Activated CD4-positive, alpha-beta memory T cell treated with anti-CD3 and anti-CD28 coated beads, Interleukin-2, amount 10 ng/mL, durations not matched to agents 7 days and 5 days (primary cell): ENCODE results near the gene FATE1. TPM values are rescaled to one million over a fixed set of nuclear protein-coding genes. Genes with fewer than 3 reads are reported as not detected.

Experiments used
- CTCF ChIA-PET: fragments of 350-600 bp; sonication (Branson Sonifier 250); formaldehyde crosslinking; loops from one replicate; lab custom pipeline; 2021; ENCODE audit warnings: antibody characterized with exemption, inconsistent platforms; lab: Charles Lee
- POLR2A ChIA-PET: fragments of 350-600 bp; sonication (Branson Sonifier 250); formaldehyde crosslinking; loops from one replicate; lab custom pipeline; 2021; ENCODE audit warnings: antibody characterized with exemption; lab: Charles Lee
- DNase-seq: peaks from one replicate; pipeline ENCODE4 v3.0.0-alpha.2; 2020
- H3K27ac Mint-ChIP-seq: one replicate; pipeline ENCODE4 v1.8.0; 2021; ENCODE audit warnings: mild to moderate bottlenecking, mixed read lengths
- H3K27me3 Mint-ChIP-seq: one replicate; pipeline ENCODE4 v1.8.0; 2021; ENCODE audit warnings: mixed read lengths
- H3K36me3 Mint-ChIP-seq: one replicate; pipeline ENCODE4 v1.8.0; 2021; ENCODE audit warnings: low read depth, mixed read lengths
- H3K4me1 Mint-ChIP-seq: one replicate; pipeline ENCODE4 v1.8.0; 2021; ENCODE audit warnings: mixed read lengths
- H3K4me3 Mint-ChIP-seq: one replicate; pipeline ENCODE4 v1.8.0; 2021; ENCODE audit warnings: mild to moderate bottlenecking, mixed read lengths
- H3K9me3 Mint-ChIP-seq: one replicate; pipeline ENCODE4 v1.8.0; 2021; ENCODE audit warnings: mixed read lengths
- total RNA-seq, 2 experiments: library from RNA; stranded (reverse); gene quantifications; one replicate each; pipeline ENCODE4 v1.2.3, GENCODE V29; 2021

The FATE1 gene
- total RNA-seq, 2 experiments from 2014 or later = not detected

DNA sequence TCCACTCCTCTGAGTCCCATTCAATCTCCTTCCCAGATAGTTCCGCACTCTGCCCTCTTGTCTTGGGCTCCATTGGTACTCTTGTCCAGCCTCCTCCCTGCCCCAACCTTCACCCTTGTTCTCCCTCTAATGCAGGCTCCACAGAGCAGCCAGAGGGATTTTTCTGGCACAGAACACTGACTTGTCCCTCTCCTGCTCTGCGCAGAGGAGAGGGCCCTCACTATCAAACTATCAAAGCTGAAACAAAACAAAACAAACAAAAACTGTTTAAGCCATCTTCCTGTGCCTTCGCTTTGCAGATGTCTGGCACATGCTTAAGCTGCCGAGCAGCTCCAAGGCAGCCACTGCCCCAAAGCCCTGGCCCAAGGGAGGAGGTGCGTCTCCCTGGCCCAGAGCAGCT lies 21.7 kb downstream of the FATE1 start:
- Mint-ChIP-seq H3K4me3 (no peak overlapping the region), H3K36me3 (no peaks in the 10 kb centered on the region), H3K27ac (no peak overlapping the region), H3K27me3 (no peaks in the 10 kb centered on the region), H3K9me3 (no peaks in the 10 kb centered on the region), H3K4me1 (no peaks in the 10 kb centered on the region)
- ChIA-PET CTCF (no interaction called here), POLR2A (no interaction called here)
- no peak for DNase-seq

DNA sequence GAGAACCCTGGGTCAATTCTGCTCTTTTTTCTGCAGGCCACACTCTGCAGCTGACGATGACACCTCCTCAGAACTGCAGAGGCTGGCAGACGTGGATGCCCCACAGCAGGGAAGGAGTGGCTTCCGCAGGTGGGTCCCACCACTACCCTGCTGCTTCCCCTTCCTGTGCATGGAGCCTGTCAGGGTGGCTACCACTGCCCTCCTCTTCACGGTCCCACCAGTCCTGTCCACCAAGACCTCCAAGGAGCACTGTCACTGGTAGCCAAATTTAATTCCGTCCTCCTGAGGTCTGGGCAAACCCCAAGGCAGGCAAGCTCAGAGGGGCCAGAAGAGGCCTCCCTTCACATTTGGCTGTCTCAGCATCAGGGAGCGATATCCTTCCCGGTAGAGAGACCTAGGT lies 22.9 kb downstream of the FATE1 start:
- Mint-ChIP-seq H3K27me3 (no peaks in the 10 kb centered on the region), H3K4me1 (no peaks in the 10 kb centered on the region), H3K9me3 (no peaks in the 10 kb centered on the region)

DNA sequence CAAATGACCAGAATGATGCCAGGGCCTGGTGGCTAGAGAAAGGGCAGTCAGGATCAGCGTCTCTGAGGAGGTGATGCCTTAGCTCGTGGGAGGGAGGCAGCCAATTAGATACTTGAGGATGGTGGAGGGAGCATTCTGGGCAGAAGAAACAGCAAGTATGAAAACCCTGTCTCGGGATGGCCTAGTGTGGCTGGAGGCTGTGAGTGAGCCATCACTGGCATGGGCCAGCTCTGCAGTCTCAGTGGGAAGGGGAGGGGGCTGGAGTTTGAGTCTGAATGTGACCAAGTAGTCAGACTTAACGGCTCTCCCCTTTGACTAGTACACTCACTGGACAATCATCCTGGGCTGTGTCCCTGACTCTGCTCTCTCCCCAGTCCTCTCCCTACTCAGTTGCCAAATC lies 25.8 kb downstream of the FATE1 start:
- DNase-seq = no peak
- Mint-ChIP-seq H3K4me1 (no peaks in the 10 kb centered on the region), H3K27ac (no peak overlapping the region), H3K27me3 (no peaks in the 10 kb centered on the region), H3K36me3 (no peaks in the 10 kb centered on the region), H3K4me3 (no peak overlapping the region), H3K9me3 (no peaks in the 10 kb centered on the region)
- ChIA-PET CTCF (no interaction called here), POLR2A (no interaction called here)

More for the DNA sequence above, 22.9 kb downstream of the FATE1 start:
- Mint-ChIP-seq H3K36me3 (no peaks in the 10 kb centered on the region), H3K4me3 (no peak overlapping the region), H3K27ac (no peak overlapping the region)
- ChIA-PET POLR2A (no interaction called here), CTCF (no interaction called here)
- no peak for DNase-seq

DNA sequence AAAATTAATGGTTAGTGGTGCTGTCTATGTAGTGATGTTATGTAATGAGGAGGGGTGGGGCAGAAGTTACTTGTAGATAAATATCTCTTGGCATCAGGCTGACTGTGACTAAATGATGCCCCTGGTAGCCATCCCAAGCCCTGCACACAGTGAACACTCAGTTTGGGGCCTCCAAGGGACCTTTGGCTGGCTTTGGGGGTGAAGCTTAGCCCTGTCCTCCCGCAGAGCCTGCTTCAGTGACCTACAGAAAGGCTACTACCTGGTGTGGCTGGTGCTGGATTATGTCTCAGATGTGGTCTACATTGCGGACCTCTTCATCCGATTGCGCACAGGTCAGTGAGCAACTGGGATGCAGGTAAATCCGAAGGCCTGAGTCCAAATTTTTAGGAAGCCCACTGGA lies 26.5 kb downstream of the FATE1 start:
- H3K9me3 Mint-ChIP-seq = no peaks in the 10 kb centered on the region
- no peaks in the 10 kb centered on the region for H3K27me3 Mint-ChIP-seq
- H3K36me3 Mint-ChIP-seq = no peaks in the 10 kb centered on the region
- ChIA-PET CTCF (no interaction called here), POLR2A (no interaction called here)
- no peak for DNase-seq
- no peaks in the 10 kb centered on the region for H3K4me1 Mint-ChIP-seq
- no peak overlapping the region for H3K27ac Mint-ChIP-seq
- H3K4me3 Mint-ChIP-seq = no peak overlapping the region

DNA sequence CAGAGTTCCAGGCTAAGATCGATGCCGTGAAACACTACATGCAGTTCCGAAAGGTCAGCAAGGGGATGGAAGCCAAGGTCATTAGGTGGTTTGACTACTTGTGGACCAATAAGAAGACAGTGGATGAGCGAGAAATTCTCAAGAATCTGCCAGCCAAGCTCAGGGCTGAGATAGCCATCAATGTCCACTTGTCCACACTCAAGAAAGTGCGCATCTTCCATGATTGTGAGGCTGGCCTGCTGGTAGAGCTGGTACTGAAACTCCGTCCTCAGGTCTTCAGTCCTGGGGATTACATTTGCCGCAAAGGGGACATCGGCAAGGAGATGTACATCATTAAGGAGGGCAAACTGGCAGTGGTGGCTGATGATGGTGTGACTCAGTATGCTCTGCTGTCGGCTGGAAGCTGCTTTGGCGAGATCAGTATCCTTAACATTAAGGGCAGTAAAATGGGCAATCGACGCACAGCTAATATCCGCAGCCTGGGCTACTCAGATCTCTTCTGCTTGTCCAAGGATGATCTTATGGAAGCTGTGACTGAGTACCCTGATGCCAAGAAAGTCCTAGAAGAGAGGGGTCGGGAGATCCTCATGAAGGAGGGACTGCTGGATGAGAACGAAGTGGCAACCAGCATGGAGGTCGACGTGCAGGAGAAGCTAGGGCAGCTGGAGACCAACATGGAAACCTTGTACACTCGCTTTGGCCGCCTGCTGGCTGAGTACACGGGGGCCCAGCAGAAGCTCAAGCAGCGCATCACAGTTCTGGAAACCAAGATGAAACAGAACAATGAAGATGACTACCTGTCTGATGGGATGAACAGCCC lies 28.0 kb downstream of the FATE1 start:
- POLR2A ChIA-PET = no interaction called here
- no peaks in the 10 kb centered on the region for H3K9me3 Mint-ChIP-seq
- H3K4me3 Mint-ChIP-seq = no peak overlapping the region
- no peaks in the 10 kb centered on the region for H3K36me3 Mint-ChIP-seq
- H3K27ac Mint-ChIP-seq = no peak overlapping the region
- CTCF ChIA-PET = no interaction called here
- H3K27me3 Mint-ChIP-seq = no peaks in the 10 kb centered on the region
- DNase-seq = no peak
- H3K4me1 Mint-ChIP-seq = no peaks in the 10 kb centered on the region

DNA sequence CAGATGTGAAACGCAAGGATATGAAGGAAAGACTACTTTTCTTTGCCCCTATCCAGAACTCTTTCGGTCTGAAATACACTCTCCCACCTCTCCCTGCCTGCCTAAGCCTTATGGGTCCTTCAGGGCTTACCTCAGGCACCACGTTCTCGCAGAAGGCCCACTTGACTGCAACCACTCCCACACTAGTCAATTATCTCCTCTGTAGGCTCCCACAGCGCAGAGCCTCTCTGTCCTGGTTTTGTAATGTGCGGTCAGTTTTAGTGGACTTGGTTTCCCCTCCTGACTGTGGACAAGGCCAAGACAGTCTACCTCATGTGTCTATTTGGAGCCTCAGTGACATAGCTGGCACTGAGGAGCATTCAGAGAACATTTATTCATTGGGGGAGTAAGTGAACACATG lies 29.8 kb downstream of the FATE1 start:
- ChIA-PET CTCF (no interaction called here), POLR2A (no interaction called here)

DNA sequence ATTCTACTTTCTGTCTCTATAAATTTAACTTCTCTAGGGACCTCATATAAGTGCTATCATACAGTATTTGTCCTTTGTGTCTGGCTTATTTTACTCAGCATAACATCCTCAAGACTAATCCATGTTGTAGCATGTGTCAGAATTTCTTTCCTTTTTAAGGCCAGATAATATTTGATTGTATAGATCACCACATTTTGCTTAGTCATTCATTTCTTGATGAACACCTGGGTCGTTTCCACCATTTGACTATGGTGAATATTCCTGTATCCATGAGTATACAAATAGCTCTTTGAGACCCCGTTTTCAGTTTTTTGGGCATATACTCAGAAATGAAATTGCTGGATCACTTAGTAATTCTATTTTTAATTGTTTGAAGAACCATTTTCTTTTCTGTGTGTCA lies 30.7 kb downstream of the FATE1 start:
- H3K27me3 Mint-ChIP-seq = no peaks in the 10 kb centered on the region

More for the DNA sequence above, 29.8 kb downstream of the FATE1 start:
- Mint-ChIP-seq H3K36me3 (no peaks in the 10 kb centered on the region), H3K4me3 (no peak overlapping the region), H3K27me3 (no peaks in the 10 kb centered on the region), H3K4me1 (no peaks in the 10 kb centered on the region), H3K27ac (no peak overlapping the region), H3K9me3 (no peaks in the 10 kb centered on the region)
- no peak for DNase-seq

DNA sequence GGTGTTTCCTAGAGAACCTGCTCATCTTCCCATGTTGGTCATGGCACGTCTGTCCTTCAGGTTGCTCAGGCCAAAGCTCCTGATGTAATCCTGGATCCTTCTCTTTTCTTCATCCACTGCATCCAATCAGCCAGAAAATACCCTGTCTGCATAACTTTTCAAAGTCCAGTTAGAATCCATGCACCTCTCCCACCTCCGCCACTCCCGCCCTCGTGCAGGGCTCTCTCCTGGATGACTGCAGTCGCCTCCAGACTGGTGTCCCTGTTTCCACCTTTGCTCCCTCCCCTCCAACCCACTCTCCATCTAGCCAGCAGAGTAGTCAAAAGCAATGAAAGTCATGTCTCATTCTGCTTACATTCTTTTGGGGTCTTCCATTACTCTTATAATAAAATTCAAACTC lies 34.7 kb downstream of the FATE1 start:
- H3K27ac Mint-ChIP-seq = no peak overlapping the region
- ChIA-PET CTCF (interaction anchor here (0.7 kb wide), 1 partner anchor 695 kb away, joined by 3 read pairs; no protein-coding TSS in a partner anchor), POLR2A (no interaction called here)
- no peak for DNase-seq
- H3K36me3 Mint-ChIP-seq = no peaks in the 10 kb centered on the region
- no peaks in the 10 kb centered on the region for H3K4me1 Mint-ChIP-seq
- H3K27me3 Mint-ChIP-seq = no peaks in the 10 kb centered on the region
- H3K9me3 Mint-ChIP-seq = no peaks in the 10 kb centered on the region
- H3K4me3 Mint-ChIP-seq = no peak overlapping the region

More for the DNA sequence above, 30.7 kb downstream of the FATE1 start:
- Mint-ChIP-seq H3K4me1 (no peaks in the 10 kb centered on the region), H3K27ac (no peak overlapping the region), H3K4me3 (no peak overlapping the region), H3K9me3 (no peaks in the 10 kb centered on the region), H3K36me3 (no peaks in the 10 kb centered on the region)
- no peak for DNase-seq
- ChIA-PET CTCF (no interaction called here), POLR2A (no interaction called here)

DNA sequence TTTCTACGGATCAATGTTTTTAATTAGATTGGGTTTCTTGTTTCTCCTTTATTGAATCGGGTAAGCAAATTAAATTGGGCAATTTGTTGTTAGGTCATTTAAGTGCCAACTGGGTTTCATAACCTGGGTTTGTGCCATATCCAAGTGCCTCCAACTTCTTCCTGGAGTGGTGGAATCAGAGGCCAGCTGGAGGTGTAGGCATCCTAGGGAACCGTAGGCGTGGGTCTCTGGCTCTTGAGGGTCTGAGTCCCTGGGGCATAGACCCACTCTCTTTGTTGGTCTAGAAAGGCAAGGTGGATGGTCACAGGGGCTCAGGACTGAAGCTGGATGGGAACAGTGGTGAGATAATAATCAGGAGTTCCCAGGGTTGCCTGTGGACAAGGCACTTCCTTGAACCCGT lies 37.0 kb downstream of the FATE1 start:
- Mint-ChIP-seq H3K36me3 (no peaks in the 10 kb centered on the region), H3K9me3 (no peaks in the 10 kb centered on the region), H3K27ac (no peak overlapping the region), H3K27me3 (no peaks in the 10 kb centered on the region), H3K4me1 (no peaks in the 10 kb centered on the region), H3K4me3 (no peak overlapping the region)
- POLR2A ChIA-PET = no interaction called here
- CTCF ChIA-PET = interaction anchor here (1.1 to 1.6 kb wide), 2 partner anchors 17 to 880 kb away, joined by 3 to 5 read pairs; no protein-coding TSS in a partner anchor
- DNase-seq = no peak

DNA sequence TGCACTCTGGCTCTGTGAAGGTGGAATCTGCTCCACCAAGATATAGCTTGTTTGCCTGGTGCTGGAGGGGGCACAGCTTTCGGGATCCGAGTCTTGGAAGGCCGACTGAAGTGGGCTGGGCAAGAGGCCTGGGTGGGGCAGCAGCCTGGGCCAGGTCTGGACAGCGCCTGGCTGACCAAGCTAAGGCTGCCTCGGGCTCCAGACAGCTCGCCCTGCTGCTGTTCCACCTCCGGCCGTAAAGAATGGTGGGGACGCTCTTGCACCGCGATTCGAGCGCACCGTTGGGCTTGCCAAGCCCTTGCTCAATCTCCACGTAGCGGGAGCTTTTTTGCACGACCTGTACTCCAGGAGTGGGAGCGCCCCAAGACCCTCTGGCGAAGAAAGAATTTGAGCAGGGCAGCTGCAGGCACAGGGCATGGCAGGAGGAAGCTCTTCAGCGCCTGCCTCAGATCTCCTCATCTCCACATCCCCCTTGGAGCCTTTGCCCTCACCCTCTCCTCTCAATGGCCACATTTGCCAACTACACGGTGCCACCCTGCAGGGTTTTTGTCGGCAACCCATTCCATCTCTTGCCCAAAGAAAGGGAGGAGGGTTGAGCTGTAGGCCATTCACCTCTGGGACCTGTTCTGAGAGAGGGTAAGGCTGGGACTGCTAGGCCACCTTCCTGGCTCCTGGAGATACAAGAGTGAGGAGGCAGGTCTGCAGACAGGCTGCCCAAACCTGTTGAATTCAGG lies 37.6 kb downstream of the FATE1 start:
- DNase-seq = peak; percentile 16
- no peaks in the 10 kb centered on the region for H3K27me3 Mint-ChIP-seq
- H3K27ac Mint-ChIP-seq = no peak overlapping the region
- CTCF ChIA-PET = interaction anchor here (1.1 to 1.6 kb wide), 2 partner anchors 18 to 879 kb away, joined by 3 to 5 read pairs; no protein-coding TSS in a partner anchor
- no peaks in the 10 kb centered on the region for H3K4me1 Mint-ChIP-seq
- no peaks in the 10 kb centered on the region for H3K9me3 Mint-ChIP-seq
- no peak overlapping the region for H3K4me3 Mint-ChIP-seq
- POLR2A ChIA-PET = no interaction called here
- H3K36me3 Mint-ChIP-seq = no peaks in the 10 kb centered on the region

DNA sequence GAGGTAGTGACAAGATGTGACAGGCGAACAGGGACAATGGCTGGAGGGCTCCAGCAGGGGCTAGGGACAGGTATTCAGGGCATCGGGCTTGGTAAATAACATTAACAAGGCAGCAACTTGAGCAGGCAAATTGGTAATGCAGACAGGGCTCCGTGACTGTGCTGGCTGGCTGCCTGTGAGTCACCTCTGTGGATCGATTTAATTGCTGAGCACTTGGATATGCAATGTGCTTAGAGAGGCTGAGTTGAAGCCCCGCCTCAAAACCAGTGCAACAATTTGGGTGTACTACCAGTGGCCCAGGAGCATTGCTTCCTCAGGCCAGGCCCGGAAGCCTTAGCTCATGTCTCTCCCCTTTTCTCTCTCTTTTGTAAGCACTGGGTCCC lies 38.2 kb downstream of the FATE1 start:
- no peaks in the 10 kb centered on the region for H3K9me3 Mint-ChIP-seq
- H3K4me1 Mint-ChIP-seq = no peaks in the 10 kb centered on the region
- DNase-seq = no peak
- POLR2A ChIA-PET = no interaction called here
- CTCF ChIA-PET = interaction anchor here (1.1 to 1.6 kb wide), 2 partner anchors 18 to 879 kb away, joined by 3 to 5 read pairs; no protein-coding TSS in a partner anchor
- no peaks in the 10 kb centered on the region for H3K27me3 Mint-ChIP-seq
- H3K4me3 Mint-ChIP-seq = no peak overlapping the region
- H3K36me3 Mint-ChIP-seq = no peaks in the 10 kb centered on the region
- no peak overlapping the region for H3K27ac Mint-ChIP-seq

DNA sequence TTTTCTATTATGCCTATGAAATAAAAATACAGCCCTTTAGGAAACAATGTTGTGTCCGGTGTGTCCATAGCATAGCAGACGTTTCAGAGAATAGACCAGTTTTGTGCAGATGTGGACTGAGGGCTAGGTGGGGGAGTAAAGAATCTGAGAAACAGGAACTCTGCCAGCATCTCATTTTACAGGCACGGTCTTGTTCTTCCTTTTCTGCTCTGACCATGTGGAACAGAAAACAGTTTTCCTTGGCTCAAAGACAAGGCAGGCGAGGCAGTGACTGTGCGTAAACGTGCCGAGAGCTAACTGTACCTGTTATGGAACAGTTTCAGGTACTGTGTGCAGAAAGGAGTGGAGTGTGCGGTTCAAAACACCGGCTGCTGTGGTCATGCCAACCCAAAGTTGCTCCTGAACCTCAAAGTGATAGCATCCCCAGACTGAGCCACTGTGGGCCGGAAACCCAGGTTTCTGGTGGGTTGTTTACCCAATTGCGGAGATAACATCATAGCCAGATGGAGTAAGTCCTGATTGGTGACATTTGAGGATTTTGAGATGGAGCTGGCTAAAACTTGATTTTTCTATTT lies 38.9 kb downstream of the FATE1 start:
- CTCF ChIA-PET = no interaction called here

DNA sequence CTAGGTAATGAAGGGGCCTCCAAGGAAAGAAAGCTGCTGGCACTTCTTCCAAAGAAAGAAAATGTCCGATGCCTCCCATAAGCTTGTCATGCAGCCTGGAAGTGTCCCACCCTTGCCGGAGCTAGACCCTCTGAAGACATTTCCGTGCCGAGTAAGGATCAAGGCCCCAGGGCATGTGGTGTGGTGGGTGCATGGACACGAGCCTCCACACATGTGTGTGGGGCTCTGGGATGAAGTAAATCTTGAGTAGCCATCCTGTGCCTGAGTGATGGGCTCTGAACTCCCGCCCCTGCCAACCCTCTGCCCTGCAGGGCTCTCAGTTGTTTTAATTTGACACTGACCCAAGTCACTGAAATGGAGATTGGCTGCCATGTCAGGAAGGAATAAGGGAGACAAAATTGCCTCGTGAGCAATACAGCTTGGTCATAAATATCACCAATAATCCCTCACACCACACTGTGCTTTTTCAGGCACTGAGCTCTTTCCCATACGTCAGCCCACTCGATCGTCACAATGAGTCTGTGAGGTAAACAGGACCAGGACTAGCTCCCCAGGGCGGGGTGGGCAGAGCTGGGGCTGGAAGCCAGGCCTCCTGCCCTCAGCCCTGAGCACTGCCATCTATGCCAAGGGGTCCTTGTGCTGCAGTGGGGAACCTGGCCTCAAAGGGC lies 43.3 kb downstream of the FATE1 start:
- CTCF ChIA-PET = no interaction called here
- POLR2A ChIA-PET = no interaction called here
- Mint-ChIP-seq H3K27ac (no peak overlapping the region), H3K4me1 (no peaks in the 10 kb centered on the region), H3K4me3 (no peak overlapping the region), H3K9me3 (no peaks in the 10 kb centered on the region), H3K36me3 (no peaks in the 10 kb centered on the region), H3K27me3 (no peaks in the 10 kb centered on the region)
- no peak for DNase-seq

More for the DNA sequence above, 38.9 kb downstream of the FATE1 start:
- Mint-ChIP-seq H3K27me3 (no peaks in the 10 kb centered on the region), H3K27ac (no peak overlapping the region), H3K9me3 (no peaks in the 10 kb centered on the region), H3K36me3 (no peaks in the 10 kb centered on the region), H3K4me1 (no peaks in the 10 kb centered on the region), H3K4me3 (no peak overlapping the region)
- POLR2A ChIA-PET = no interaction called here
- no peak for DNase-seq
